Vagina (tissue), 2 donors: ENCODE measurements around the gene CHRNA4.

Experiments
- CTCF ChIP-seq, 3 experiments: fragments of 450-650 bp in 2 of 3; fragments of 200-600 bp in 1 of 3; sonication (generic) in 1 of 3; IDR thresholded peaks; one replicate each; pipeline ENCODE4 v1.5.1; 2017 to 2019; ENCODE audit warnings: antibody characterized with exemption in 3 of 3, mild to moderate bottlenecking in 2 of 3, moderate library complexity in 2 of 3
- POLR2A ChIP-seq, 2 donors: fragments of 450-650 bp; IDR thresholded peaks; one replicate each; pipeline ENCODE4 v1.6.1; 2017; ENCODE audit warnings: antibody characterized with exemption in 2 of 2, mild to moderate bottlenecking in 2 of 2, moderate library complexity in 2 of 2
- POLR2AphosphoS5 ChIP-seq, 2 donors: sonication (generic); formaldehyde crosslinking; IDR thresholded peaks; one replicate each; pipeline ENCODE4 v1.9.0; 2017; ENCODE audit warnings: antibody characterized with exemption in 2 of 2, mild to moderate bottlenecking in 2 of 2, low read depth in 1 of 2; ENCODE audit not compliant: insufficient read depth in 1 of 2

GRCh38 chr20:63313349-63314014 is 47.7 kb downstream of the CHRNA4 start:
- TF ChIP-seq CTCF (IDR thresholded peaks at IDR 0.05) (no peak), POLR2AphosphoS5 (IDR thresholded peaks at IDR 0.05; ENCODE audit: insufficient read depth in 1 of 2, low read depth in 1 of 2) (no peak), POLR2A (IDR thresholded peaks at IDR 0.05) (no peak)
